ENCODE data around the gene OCA2.
"Not testable (repeated sequence)": the region's sequence is repeated elsewhere in the genome, so short reads cannot be mapped to it uniquely, and the experiment has no call there.

Gene OCA2

GRCh38 chr15:28098766-28099554 is at the start of gene OCA2:
TSS of gene OCA2 (minus strand) at chr15:28099315. CDS start at chr15:28081874, 17,441 bp downstream.
- in situ Hi-C loops (cut with MboI; ENCODE audit: low sequenced_read_pairs) = no loop called here

GRCh38 chr15:28147801-28148200 is 48.7 kb upstream of the OCA2 start:
- in situ Hi-C loops (cut with MboI; ENCODE audit: low sequenced_read_pairs) = no loop called here

GRCh38 chr15:28145419-28145818 is 46.3 kb upstream of the OCA2 start:
- in situ Hi-C loops (cut with MboI; ENCODE audit: low sequenced_read_pairs) = not testable (repeated sequence)

- in situ Hi-C loops (cut with MboI; ENCODE audit: low sequenced_read_pairs) = no loop called here
Measured at GRCh38 chr15:28140062-28140461, 40.9 kb upstream of the OCA2 start.

GRCh38 chr15:28137408-28138039 is 38.4 kb upstream of the OCA2 start:
- in situ Hi-C loops (cut with MboI; ENCODE audit: low sequenced_read_pairs) = not testable (repeated sequence)

- in situ Hi-C loops (cut with MboI; ENCODE audit: low sequenced_read_pairs) = not testable (repeated sequence)
Measured at GRCh38 chr15:28136236-28136904, 37.3 kb upstream of the OCA2 start.

GRCh38 chr15:28133281-28133680 is 34.2 kb upstream of the OCA2 start:
- in situ Hi-C loops (cut with MboI; ENCODE audit: low sequenced_read_pairs) = no loop called here

- in situ Hi-C loops (cut with MboI; ENCODE audit: low sequenced_read_pairs) = no loop called here
Measured at GRCh38 chr15:28132524-28133275, 33.6 kb upstream of the OCA2 start.

GRCh38 chr15:28131946-28132345 is 32.8 kb upstream of the OCA2 start:
- in situ Hi-C loops (cut with MboI; ENCODE audit: low sequenced_read_pairs) = no loop called here

- in situ Hi-C loops (cut with MboI; ENCODE audit: low sequenced_read_pairs) = no loop called here
Measured at GRCh38 chr15:28131400-28131799, 32.3 kb upstream of the OCA2 start.

- in situ Hi-C loops (cut with MboI; ENCODE audit: low sequenced_read_pairs) = no loop called here
Measured at GRCh38 chr15:28130651-28131050, 31.5 kb upstream of the OCA2 start.

- in situ Hi-C loops (cut with MboI; ENCODE audit: low sequenced_read_pairs) = no loop called here
Measured at GRCh38 chr15:28129231-28129848, 30.2 kb upstream of the OCA2 start.

GRCh38 chr15:28128031-28128430 is 28.9 kb upstream of the OCA2 start:
- in situ Hi-C loops (cut with MboI; ENCODE audit: low sequenced_read_pairs) = no loop called here

GRCh38 chr15:28127036-28127435 is 27.9 kb upstream of the OCA2 start:
- in situ Hi-C loops (cut with MboI; ENCODE audit: low sequenced_read_pairs) = no loop called here

GRCh38 chr15:28125673-28126651 is 26.8 kb upstream of the OCA2 start:
- in situ Hi-C loops (cut with MboI; ENCODE audit: low sequenced_read_pairs) = no loop called here

- in situ Hi-C loops (cut with MboI; ENCODE audit: low sequenced_read_pairs) = no loop called here
Measured at GRCh38 chr15:28124841-28125240, 25.7 kb upstream of the OCA2 start.

- in situ Hi-C loops (cut with MboI; ENCODE audit: low sequenced_read_pairs) = no loop called here
Measured at GRCh38 chr15:28123408-28124023, 24.4 kb upstream of the OCA2 start.

GRCh38 chr15:28122038-28122949 is 23.2 kb upstream of the OCA2 start:
- in situ Hi-C loops (cut with MboI; ENCODE audit: low sequenced_read_pairs) = no loop called here

Measured in HL-60/S4 treated with retinoic acid at 250 ng/mL for 4 days and 3 days (cell line).